ENCODE data around the gene KRTAP1-1.

- TF ChIP-seq SP1 (IDR thresholded peaks at IDR 0.05; ENCODE audit: low read depth) (no peak), CTCF (IDR thresholded peaks at IDR 0.05 in 2 of 3, conservative IDR thresholded peaks at IDR 0.05 in 1 of 3; ENCODE audit: borderline replicate concordance in 1 of 3, insufficient read depth in 1 of 3, low read depth in 2 of 3, low read length in 2 of 3) (no peak), YY1 (IDR thresholded peaks at IDR 0.05; ENCODE audit: extremely low read depth, insufficient replicate concordance, low read depth, low read length) (no peak), POLR2A (IDR thresholded peaks at IDR 0.05; ENCODE audit: borderline replicate concordance, extremely low read depth, insufficient read depth, insufficient read length) (no peak), EZH2 (IDR thresholded peaks at IDR 0.05) (no peak), POLR2AphosphoS5 (IDR thresholded peaks at IDR 0.05; ENCODE audit: low read depth, low read length) (no peak), ZBTB33 (IDR thresholded peaks at IDR 0.05; ENCODE audit: extremely low read depth, insufficient replicate concordance, low read length) (no peak), REST (IDR thresholded peaks at IDR 0.05; ENCODE audit: low read depth) (no peak), ATF3 (IDR thresholded peaks at IDR 0.05) (no peak), EGR1 (IDR thresholded peaks at IDR 0.05; ENCODE audit: low read depth) (no peak)
These were observed 1.7 kb upstream of the KRTAP1-1 start for GRCh38 chr17:41042953-41043352.

Data from HCT116 (cell line).